CD4-positive, alpha-beta T cell treated with Interleukin-21 for 1 hour (primary cell): ENCODE results near the gene DPYD.

Source experiments
- DNase-seq: peaks from one replicate; pipeline ENCODE4 v3.0.0-alpha.2; 2020

The DPYD gene

GRCh38 chr1:97120806-97121205, 800.0 kb downstream of the DPYD start:
- no peak for DNase-seq

DNA sequence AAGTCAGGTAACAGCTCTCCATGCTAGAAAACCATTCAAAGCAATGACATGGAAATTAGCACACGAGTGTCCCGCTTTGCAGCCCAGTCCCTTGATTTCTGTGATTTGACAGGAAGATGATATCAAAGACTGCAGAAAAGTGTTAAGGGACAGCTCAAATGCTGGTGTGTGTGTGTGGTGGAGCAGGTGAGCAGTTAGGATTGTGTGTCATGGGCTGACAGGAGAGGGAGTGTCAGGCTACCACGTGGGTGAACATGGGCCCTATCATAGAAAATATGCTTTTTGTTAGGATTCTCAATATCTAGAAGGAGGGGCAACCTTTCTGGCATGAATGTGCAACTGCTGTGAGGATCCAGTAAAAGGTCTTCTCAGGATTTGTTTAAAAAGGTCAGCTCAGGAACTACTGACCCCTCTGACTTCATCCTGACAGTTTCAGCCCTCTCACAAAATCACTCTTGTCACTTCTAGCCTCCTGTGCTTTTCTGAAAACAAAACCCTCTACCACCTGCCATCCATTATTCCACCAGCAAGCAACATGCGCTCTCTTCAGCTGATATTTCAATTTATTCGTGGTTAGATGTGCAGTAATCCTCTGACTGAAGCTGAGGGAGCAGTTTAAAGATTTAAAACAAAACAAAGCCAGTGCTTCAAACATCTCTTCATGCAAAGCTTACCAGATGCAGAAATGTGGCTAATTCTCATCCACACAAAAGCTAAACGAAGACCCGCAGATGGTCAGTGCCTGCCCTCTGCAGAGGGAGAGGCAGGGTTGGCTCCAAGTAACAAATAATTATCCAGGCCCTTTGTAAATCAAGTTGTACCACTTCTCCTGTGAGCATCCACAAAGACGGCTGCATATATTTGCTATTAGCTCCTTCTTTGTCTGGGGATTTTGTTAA, 801.3 kb downstream of the DPYD start:
- DNase-seq = no peak

DNA sequence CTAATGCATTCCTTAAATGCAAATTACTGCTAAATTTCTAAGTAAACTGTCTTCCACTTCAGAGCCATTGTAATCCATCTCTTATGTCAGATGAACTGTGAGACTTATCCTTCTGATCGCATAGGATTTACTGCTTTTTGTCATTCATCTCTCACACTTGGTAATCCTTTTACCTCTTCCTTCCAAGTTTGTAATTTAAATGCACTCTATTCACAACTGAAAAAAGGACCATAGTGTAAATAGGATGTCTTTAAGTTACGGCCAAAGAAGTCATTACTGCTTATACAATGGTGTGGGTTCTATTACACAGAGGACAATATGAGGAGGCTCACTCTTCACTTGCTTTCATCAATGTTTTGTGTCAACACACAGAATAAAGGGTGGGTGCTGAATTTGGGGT, 806.0 kb downstream of the DPYD start:
- DNase-seq = no peak

- DNase-seq = no peak
Observed at GRCh38 chr1:97112442-97112841, 808.4 kb downstream of the DPYD start.

- no peak for DNase-seq
Observed at GRCh38 chr1:97108179-97108578, 812.7 kb downstream of the DPYD start.

- no peak for DNase-seq
Observed at GRCh38 chr1:97105531-97105930, 815.3 kb downstream of the DPYD start.

GRCh38 chr1:97101509-97101908, 819.3 kb downstream of the DPYD start:
- DNase-seq = no peak

- no peak for DNase-seq
Observed at GRCh38 chr1:97097404-97097925, 823.4 kb downstream of the DPYD start.

GRCh38 chr1:97095764-97096163, 825.1 kb downstream of the DPYD start:
- no peak for DNase-seq

- no peak for DNase-seq
Observed at GRCh38 chr1:97094247-97094972, 826.4 kb downstream of the DPYD start.

GRCh38 chr1:97093741-97094140, 827.1 kb downstream of the DPYD start:
- DNase-seq = no peak

DNA sequence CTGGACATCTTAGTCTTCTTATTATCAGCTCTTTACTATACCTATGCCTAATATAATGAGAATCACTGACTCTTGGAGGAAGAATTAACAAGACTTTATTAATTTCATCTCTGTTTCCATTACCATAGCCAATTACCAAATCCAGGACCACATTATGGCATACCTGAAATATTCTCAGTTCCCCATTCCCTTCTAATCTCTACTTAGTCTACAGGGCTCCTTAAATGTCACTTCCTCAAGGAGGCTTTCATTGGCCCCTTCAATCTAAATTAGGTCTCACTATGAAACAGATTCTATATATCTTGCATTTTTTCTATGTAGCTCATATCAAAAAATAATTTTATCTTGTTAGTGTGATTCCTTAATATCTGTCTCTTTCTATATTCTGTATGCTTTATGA, 828.0 kb downstream of the DPYD start:
- no peak for DNase-seq

- no peak for DNase-seq
Observed at GRCh38 chr1:97091679-97092078, 829.2 kb downstream of the DPYD start.

- no peak for DNase-seq
Observed at GRCh38 chr1:97091263-97091662, 829.6 kb downstream of the DPYD start.

DNA sequence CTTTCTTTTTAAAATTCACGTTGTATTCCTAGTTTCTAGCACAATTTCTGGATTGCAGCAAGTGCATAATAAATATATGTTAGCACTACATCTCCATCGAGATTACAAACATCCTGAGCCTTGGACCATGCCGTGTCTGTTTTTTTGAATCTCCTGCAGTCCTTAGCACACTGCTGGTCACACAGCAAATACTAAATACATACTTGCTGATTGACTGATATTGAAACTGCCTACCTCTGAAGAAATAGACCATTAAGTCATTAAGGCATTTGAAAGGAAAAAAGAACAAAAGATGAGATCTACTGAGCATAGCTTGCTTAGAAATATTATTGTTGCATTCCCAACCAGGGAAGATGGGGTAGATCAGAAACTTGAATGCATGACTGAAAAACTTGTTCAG, 830.1 kb downstream of the DPYD start:
- DNase-seq = no peak

GRCh38 chr1:97089173-97089572, 831.7 kb downstream of the DPYD start:
- no peak for DNase-seq

GRCh38 chr1:97088391-97088790, 832.4 kb downstream of the DPYD start:
- DNase-seq = no peak

- DNase-seq = no peak
Observed at GRCh38 chr1:97084546-97084945, 836.3 kb downstream of the DPYD start.

- DNase-seq = no peak
Observed at GRCh38 chr1:97082160-97082848, 838.5 kb downstream of the DPYD start.

GRCh38 chr1:97078872-97079271, 842.0 kb downstream of the DPYD start:
- DNase-seq = no peak

- DNase-seq = no peak
Observed at GRCh38 chr1:97077221-97077620, 843.6 kb downstream of the DPYD start.

DNA sequence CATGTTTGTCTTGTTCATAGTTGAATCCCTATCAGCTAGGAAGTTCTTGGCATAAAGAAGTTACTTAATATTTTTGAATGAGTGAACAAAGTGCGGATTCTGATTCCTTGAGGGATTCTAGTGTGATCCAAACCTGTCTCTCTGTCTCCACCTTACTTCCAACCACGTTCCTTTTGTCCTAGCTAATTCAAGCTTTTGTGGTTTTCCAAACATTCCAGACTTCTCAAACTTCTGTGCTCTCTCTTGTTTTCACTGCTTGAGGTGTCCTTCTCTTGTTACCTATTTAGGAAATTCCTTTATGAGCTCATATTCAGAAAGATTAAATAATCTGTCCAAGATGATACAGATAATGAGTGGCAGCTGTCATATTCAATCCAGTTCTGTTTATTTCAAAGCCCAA, 846.1 kb downstream of the DPYD start:
- no peak for DNase-seq

DNA sequence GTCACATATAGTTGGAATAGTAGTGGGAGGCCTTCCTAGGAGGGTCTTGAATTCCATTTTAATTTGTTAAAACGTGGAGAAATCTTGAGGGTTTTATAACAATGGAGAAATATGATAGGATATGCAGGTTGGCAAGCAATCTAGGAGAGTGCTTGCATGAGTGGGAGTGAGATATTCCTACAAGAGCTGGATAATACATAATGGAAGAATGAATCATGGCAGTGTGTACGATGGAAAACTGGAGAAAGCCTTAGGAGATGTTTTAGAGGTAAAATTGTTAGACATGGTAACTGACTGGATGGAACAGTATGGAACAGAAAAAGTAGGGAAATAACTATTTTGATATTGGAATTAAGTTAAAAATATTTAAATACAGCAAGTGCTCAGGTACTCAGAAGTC, 846.9 kb downstream of the DPYD start:
- no peak for DNase-seq
